Adrenal gland (tissue), 12 donors: Measurements from ENCODE around the gene MATR3. TPM values are rescaled to one million over a fixed set of nuclear protein-coding genes. Genes with fewer than 3 reads are reported as not detected.
"Not testable (repeated sequence)": the region's sequence is repeated elsewhere in the genome, so short reads cannot be mapped to it uniquely, and the experiment has no call there.

Source experiments
- DNase-seq, 7 donors: peaks; one replicate each; pipeline ENCODE4 v3.0.0-alpha.2; 2019 to 2020
- H3K27ac ChIP-seq, 5 donors: fragments of 200-600 bp; sonication (generic) in 4 of 5; 1 replicate in 3 of 5; 2 replicates in 2 of 5; pipeline versions ENCODE4 v1.5.1 to v1.8.0; 2016 to 2020; ENCODE audit warnings: mild to moderate bottlenecking in 1 of 5
- H3K27me3 ChIP-seq: fragments of 200-600 bp; 2 replicates; pipeline ENCODE4 v1.8.0; 2021
- H3K36me3 ChIP-seq, 2 donors: fragments of 200-600 bp; replicated peaks in 1 of 2; 1 replicate in 1 of 2; 2 replicates in 1 of 2; pipeline versions ENCODE4 v1.5.1 to v1.8.0; 2018 to 2022
- H3K4me1 ChIP-seq, 2 donors: fragments of 200-600 bp; replicated peaks in 1 of 2; 1 replicate in 1 of 2; 2 replicates in 1 of 2; pipeline versions ENCODE4 v1.5.1 to v1.8.0; 2018 to 2021
- H3K4me3 ChIP-seq, 4 donors: fragments of 200-600 bp; sonication (generic) in 3 of 4; one replicate each; pipeline ENCODE4 v1.5.1; 2016 to 2018
- H3K9me3 ChIP-seq, 3 donors: fragments of 200-600 bp; sonication (generic) in 1 of 3; replicated peaks in 1 of 3; 1 replicate in 2 of 3; 2 replicates in 1 of 3; pipeline versions ENCODE4 v1.5.1 to v1.8.0; 2016 to 2021
- POLR2A ChIP-seq, 2 donors: fragments of 450-650 bp; IDR thresholded peaks; one replicate each; pipeline ENCODE4 v1.6.1; 2017; ENCODE audit warnings: antibody characterized with exemption in 2 of 2, mild to moderate bottlenecking in 2 of 2, moderate library complexity in 1 of 2
- WGBS, 4 donors: extraction: QIAGEN DNeasy Blood & Tissue Kit in 2 of 4; methylation state at CpG; one replicate each; pipeline versions ENCODE4 v1.1.5 to v1.1.7; 2013 to 2017; 5-methylcytosine and 5-hydroxymethylcytosine counted together
- intact Hi-C, 2 donors: fragments of 100-400 bp; cut with DNase I; formaldehyde crosslinking; loops; one replicate each; pipeline versions ENCODE4 v1.14.1 to v1.15.0; 2022 to 2023
- polyA plus RNA-seq, 3 donors: library from polyadenylated mRNA; stranded (reverse); fragments of 200-250 nt in 2 of 3; fragments of 350-450 nt in 1 of 3; fragmentation: Illumina TruSeq in 1 of 3; extraction: RNeasy Lipid Tissue Mini Kit (QIAGEN cat#74804) in 1 of 3; gene quantifications; one replicate each; pipeline ENCODE4 v1.2.3, GENCODE V29; 2013 to 2014
- total RNA-seq, 9 donors: library from RNA; depleted of rRNA in 4 of 9; stranded (reverse); fragments of >200 nt in 4 of 9; fragments of 120-200 nt in 1 of 9; fragmentation: NEBNext Ultra II Directional in 1 of 9; extraction: Animal tissue kit (Norgen Biotek cat#: 25700) in 1 of 9; gene quantifications; one replicate each; pipeline versions ENCODE4 v1.1.0 to v1.2.4, GENCODE V29; 2013 to 2023
- TF ChIP-seq, protein P1 (sequence below), 6 experiments: fragments of 450-650 bp in 4 of 6; fragments of 200-600 bp in 2 of 6; sonication (generic) in 1 of 6; IDR thresholded peaks; 1 replicate in 5 of 6; 2 replicates in 1 of 6; pipeline versions ENCODE4 v1.5.1 to v1.8.0; 2016 to 2021; ENCODE audit warnings: antibody characterized with exemption in 6 of 6, mild to moderate bottlenecking in 2 of 6, moderate library complexity in 1 of 6
- donor health status: healthy with polysubstance abuse.
- donor health status: Bipolar disorder and iron deficiency.
- donor health status: DM: yes; HTN: yes; CAD: no.
- donor health status: DM: no; HTN: no; CAD: no.
- donor health status: DM: no; HTN: no; CAD: no.
- donor health status: DM: yes; HTN: yes; CAD: no.

Gene MATR3
- total and polyA plus RNA-seq, 12 donors = 99.4 to 324 (median 176) TPM

DNA sequence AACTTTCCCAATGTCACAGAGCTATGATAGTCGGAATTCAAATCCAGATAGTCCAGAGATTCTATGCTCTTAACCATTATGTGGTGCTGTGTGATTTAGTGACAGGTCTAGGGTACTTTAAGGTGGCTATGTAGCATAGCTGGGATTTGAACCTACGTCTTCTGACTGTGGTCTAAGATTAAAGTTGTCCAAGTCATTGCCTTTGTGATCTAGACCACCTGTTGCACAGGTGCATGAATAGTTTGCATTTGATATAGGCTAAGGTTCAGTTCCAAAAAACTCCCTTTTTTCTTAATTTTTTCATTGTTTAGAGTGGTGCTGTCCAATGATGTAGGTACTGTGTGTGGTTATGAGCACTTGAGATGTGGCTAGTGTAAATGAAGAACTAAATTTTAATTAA is 50.6 kb downstream of the MATR3 start:
- peaks cover 8 to 45% of the 10 kb centered on the region in 2 donors for H3K4me1 ChIP-seq
- H3K4me3 ChIP-seq = peak overlapping the region in 1 of 4 donors; percentile 55
- DNase-seq = no peak
- intact Hi-C loops = no loop called here
- TF ChIP-seq POLR2A (IDR thresholded peaks at IDR 0.05) = no peak
- TF ChIP-seq, protein P1, sequence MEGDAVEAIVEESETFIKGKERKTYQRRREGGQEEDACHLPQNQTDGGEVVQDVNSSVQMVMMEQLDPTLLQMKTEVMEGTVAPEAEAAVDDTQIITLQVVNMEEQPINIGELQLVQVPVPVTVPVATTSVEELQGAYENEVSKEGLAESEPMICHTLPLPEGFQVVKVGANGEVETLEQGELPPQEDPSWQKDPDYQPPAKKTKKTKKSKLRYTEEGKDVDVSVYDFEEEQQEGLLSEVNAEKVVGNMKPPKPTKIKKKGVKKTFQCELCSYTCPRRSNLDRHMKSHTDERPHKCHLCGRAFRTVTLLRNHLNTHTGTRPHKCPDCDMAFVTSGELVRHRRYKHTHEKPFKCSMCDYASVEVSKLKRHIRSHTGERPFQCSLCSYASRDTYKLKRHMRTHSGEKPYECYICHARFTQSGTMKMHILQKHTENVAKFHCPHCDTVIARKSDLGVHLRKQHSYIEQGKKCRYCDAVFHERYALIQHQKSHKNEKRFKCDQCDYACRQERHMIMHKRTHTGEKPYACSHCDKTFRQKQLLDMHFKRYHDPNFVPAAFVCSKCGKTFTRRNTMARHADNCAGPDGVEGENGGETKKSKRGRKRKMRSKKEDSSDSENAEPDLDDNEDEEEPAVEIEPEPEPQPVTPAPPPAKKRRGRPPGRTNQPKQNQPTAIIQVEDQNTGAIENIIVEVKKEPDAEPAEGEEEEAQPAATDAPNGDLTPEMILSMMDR (IDR thresholded peaks at IDR 0.05) = no peak
- H3K27ac ChIP-seq = no peak overlapping the region
- no peaks in the 10 kb centered on the region for H3K36me3 ChIP-seq
- WGBS, 4 donors = 71 to 86% (median 78%) methylated on average over 2 of the region's 2 CpGs
- H3K9me3 ChIP-seq = no peaks in the 10 kb centered on the region
- H3K27me3 ChIP-seq = no peaks in the 10 kb centered on the region

DNA sequence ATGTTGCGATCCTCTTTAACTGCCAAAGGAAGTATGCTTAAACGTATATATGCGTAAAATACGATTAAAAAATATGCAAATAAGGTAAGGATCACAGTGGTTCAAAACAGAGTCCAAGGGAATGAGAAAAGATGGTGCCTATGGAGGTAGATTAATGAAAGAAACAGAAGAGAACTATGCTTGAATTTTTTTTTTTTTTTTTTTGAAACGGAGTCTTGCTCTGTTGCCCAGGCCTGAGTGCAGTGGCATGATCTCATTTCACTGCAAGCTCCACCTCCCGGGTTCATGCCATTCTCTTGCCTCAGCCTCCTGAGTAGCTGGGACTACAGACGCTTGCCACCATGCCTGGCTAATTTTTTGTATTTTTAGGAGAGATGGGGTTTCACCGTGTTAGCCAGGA is 51.9 kb downstream of the MATR3 start:
- not testable (repeated sequence) for H3K27ac ChIP-seq, H3K27me3 ChIP-seq, H3K36me3 ChIP-seq, H3K4me3 ChIP-seq, DNase-seq, H3K9me3 ChIP-seq
- intact Hi-C loops = loop anchor here in 1 of 2 donors (5.0 kb wide), 1 partner anchor 47 kb away; no protein-coding TSS in a partner anchor
- WGBS, 4 donors = 89 to 93% (median 91%) methylated on average over 8 of the region's 8 CpGs
- peaks cover 8 to 49% of the 10 kb centered on the region in 2 donors for H3K4me1 ChIP-seq

DNA sequence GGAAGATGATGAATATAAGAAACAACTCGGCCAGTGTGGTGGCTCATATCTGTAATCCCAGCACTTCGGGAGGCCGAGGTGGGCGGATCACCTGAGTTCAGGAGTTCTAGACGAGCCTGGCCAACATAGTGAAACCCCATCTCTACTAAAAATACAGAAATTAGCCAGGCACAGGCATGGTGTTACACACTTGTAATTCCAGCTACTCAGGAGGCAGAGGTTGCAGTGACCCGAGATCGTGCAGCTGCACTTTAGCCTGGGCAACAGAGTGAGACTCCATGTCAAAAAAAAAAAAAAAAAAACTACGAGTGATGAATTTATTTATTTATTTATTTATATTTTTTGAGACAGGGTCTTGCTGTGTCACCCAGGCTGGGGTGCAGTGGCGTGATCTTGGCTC is 54.3 kb downstream of the MATR3 start:
- H3K9me3 ChIP-seq, H3K4me3 ChIP-seq, DNase-seq, H3K36me3 ChIP-seq, H3K27me3 ChIP-seq, H3K27ac ChIP-seq: not testable (repeated sequence)
- H3K4me1 ChIP-seq = peaks cover 5 to 41% of the 10 kb centered on the region in 2 donors
- WGBS, 4 donors = 85 to 97% (median 93%) methylated on average over 9 of the region's 9 CpGs
- intact Hi-C loops = loop anchor here in 1 of 2 donors (5.0 kb wide), 1 partner anchor 44 kb away; no protein-coding TSS in a partner anchor

DNA sequence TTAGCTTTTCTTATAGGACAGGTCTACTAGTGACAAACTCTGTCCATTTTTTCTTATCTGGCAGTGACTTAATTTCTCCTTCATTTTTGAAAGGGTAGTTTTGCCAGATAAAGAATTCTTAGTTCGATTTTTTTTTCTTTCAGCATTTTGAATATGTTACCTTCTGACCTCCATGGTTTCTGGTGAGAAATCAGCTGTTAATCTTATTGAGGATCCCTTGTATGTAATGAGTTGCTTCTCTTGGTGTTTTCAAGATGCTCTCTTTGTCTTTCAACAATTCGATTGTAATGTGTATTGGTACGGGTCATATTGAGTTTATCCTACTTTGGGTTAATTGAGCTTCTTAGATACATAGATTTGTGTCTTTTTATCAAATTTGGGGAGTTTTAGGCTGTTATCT is 60.6 kb downstream of the MATR3 start:
- no peak overlapping the region for H3K4me3 ChIP-seq
- peaks cover 8 to 31% of the 10 kb centered on the region in 2 donors for H3K4me1 ChIP-seq
- H3K9me3 ChIP-seq = no peaks in the 10 kb centered on the region
- no peak overlapping the region for H3K27ac ChIP-seq
- H3K36me3 ChIP-seq = peaks cover 0 to 4% of the 10 kb centered on the region in 2 donors
- intact Hi-C loops = no loop called here
- WGBS, 4 donors = 80 to 96% (median 93%) methylated on average over 3 of the region's 3 CpGs
- no peaks in the 10 kb centered on the region for H3K27me3 ChIP-seq
- no peak for DNase-seq
- no peak for TF ChIP-seq POLR2A (IDR thresholded peaks at IDR 0.05)
- TF ChIP-seq, protein P1 (IDR thresholded peaks at IDR 0.05) = no peak

DNA sequence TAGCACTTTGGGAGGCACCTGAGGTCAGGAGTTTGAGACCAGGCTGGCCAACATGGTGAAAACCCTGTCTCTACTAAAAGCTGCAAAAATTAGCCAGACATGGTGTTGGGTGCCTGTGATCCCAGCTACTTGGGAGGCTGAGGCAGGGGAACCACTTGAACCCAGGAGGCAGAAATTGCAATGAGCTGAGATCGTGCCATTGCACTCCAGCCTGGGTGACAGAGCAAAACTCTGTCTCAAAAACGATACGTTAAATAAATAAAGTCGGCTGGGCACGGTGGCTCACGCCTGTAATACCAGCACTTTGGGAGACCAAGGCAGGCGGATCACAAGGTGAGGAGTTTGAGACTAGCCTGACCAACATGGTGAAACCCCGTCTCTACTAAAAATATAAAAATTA is 62.4 kb downstream of the MATR3 start:
- H3K36me3 ChIP-seq, H3K27me3 ChIP-seq, H3K27ac ChIP-seq, H3K4me3 ChIP-seq, intact Hi-C loops, H3K9me3 ChIP-seq: not testable (repeated sequence)
- peaks cover 9 to 23% of the 10 kb centered on the region in 2 donors for H3K4me1 ChIP-seq
- WGBS, 4 donors = 91 to 98% (median 94%) methylated on average over 8 of the region's 8 CpGs
- peak in 1 of 7 donors; percentile 9 for DNase-seq

DNA sequence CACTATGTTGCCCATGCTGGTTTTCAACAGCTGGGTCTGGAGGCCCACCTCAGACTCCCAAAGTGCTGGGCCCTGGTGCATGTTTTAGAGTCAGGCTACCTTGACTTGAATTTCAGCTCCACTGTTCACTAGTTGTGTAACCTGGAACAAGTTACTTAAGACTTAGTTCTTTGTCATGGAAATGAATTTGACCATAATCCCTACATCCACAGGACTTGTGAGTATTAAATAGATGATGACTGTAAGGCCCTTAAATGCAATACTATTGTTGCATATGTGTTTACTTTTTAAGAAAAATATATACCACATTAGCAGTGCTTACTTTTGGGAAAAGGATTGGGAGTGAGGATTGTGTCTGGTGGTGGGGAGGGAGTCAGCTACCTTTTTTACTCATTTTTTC is 64.5 kb downstream of the MATR3 start:
- H3K27me3 ChIP-seq = no peaks in the 10 kb centered on the region
- peaks cover 9 to 28% of the 10 kb centered on the region in 2 donors for H3K4me1 ChIP-seq
- no peak overlapping the region for H3K4me3 ChIP-seq
- peaks cover 0 to 4% of the 10 kb centered on the region in 2 donors for H3K36me3 ChIP-seq
- TF ChIP-seq, protein P1 (IDR thresholded peaks at IDR 0.05) = no peak
- H3K9me3 ChIP-seq = no peaks in the 10 kb centered on the region
- intact Hi-C loops = no loop called here
- no peak overlapping the region for H3K27ac ChIP-seq
- peak in 1 of 7 donors; percentile 1 for DNase-seq
